ENCODE measurements around the gene RBM42.

RBM42 gene

DNA sequence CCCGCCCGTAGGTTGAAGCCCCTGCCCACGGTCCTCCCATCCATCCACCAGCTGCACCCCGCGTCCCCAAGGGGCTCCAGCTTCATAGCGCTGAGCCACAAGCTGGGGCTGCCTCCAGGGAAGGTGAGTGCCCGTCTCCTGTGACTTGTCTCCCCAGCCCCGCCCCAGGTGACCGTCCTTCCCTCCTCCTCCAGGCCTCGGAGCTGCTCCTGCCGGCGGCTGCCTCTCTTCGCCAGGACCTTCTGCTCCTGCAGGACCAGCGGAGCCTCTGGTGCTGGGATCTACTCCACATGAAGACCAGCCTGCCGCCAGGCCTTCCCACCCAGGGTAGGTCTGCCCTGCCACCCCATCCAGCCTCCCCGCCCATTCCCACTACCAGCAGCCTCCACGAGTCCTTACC is 8.8 kb upstream of the RBM42 start:
- DNase-seq (ENCODE audit: low spot score) = no peak

DNA sequence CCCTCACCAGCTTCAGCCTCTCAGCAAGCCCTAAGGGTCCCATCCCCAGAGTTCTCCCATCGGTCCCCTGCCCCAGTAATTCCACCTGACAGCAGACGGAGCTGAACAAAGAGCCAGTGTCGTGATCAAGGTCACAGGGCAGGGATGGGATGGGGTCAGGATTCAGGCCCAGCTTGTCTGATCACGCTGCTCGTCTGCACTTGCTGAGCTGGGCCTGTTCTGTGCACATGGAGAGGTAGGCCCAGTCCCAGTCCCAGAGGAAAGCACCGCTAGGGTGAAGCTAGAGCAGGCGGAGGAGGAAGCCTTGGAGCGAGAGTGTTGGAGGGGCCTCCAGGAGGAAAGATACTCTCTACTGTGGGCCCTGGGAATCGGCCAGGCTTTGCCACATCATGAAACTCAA is 7.1 kb upstream of the RBM42 start:
- DNase-seq (ENCODE audit: low spot score) = no peak

DNA sequence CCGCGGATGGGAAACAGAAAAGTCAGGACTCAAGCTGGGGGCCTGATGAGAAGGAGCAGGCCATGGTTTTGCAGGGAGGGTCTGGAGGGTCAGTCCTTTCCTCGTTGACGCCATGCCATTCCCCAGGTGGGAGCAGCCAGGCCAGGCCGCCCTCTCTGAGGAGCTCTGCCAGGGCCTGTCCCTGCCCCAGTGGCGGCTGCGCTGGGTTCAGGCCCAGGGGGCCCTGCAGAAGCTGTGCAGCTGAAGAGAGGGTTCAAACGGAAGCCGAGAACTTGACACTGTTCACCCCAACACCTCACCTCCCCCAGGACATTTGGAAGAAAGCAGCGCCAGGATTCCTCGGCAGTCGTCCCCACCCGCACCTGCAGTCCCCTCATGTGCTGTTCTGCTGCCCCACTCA is 6.1 kb upstream of the RBM42 start:
- DNase-seq (ENCODE audit: low spot score) = no peak

GRCh38 chr19:35623327-35624010 is 5.4 kb upstream of the RBM42 start:
- DNase-seq (ENCODE audit: low spot score) = no peak

GRCh38 chr19:35628264-35628564 is 622 bp upstream of the RBM42 start:
- DNase-seq (ENCODE audit: low spot score) = no peak

GRCh38 chr19:35629332-35629633 is 447 bp downstream of the RBM42 start:
- no peak for DNase-seq (ENCODE audit: low spot score)

DNA sequence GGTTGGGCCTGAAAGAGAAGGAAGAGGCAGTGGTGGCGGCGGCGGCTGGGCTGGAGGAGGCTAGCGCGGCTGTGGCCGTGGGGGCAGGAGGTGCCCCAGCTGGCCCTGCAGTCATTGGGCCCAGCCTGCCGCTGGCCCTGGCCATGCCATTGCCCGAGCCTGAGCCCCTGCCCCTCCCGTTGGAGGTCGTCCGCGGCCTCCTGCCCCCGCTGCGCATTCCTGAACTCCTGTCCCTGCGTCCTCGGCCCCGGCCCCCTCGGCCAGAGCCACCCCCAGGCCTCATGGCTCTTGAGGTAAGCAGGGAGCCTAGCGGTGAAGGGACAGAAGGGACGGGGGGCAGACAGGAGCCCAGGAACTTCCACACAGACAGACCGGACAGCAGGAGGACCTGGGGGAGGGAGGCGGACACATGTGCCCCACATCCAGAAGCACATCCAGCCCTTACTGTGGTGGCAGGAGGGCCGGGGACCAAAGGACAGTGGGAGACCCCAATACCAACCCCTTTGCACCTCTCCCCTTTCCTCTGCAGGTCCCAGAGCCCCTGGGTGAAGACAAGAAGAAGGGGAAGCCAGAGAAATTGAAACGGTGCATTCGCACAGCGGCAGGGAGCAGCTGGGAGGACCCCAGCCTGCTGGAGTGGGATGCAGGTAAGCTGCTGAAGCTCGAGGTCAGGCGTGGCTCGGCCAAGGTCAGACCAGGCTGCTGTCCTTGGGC is 5.0 kb downstream of the RBM42 start:
- DNase-seq (ENCODE audit: low spot score) = no peak

DNA sequence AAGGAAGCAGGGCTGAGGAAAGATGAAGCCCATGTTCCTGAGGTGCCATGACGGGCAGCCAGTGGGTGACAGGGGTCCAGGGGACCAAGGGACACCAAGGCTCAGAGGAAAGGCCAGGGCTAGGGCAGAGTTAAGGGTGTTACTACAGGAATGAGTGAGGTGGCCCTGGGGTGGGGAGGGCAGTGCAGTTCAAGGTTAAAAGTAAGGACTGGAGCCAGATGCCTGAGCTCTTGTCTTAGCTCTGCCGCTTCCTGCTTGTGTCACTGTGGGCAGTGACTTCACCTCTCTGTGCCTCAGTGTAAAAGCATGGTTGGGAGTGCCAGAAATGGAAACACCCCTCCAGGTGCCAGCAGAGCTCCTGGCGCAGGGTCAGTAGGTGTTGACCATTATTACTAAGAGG is 7.8 kb downstream of the RBM42 start:
- DNase-seq (ENCODE audit: low spot score) = no peak

GRCh38 chr19:35637165-35637564 is 8.3 kb downstream of the RBM42 start:
- no peak for DNase-seq (ENCODE audit: low spot score)

DNA sequence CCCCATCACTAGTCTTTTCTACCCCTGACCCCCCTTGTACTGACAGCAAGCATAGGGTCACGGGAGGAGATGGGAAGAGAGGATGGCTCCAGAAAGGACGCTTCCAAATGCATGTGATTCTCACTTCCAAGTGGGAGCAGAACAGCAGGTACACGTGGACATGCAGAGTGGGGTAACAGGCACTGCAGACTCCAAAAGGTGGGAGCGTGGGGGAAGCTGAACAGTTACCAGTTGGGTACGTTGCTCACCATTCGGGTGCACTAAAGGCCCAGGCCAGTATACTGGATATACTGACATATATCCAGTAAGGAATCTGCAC is 10.4 kb downstream of the RBM42 start:
- DNase-seq (ENCODE audit: low spot score) = no peak

DNA sequence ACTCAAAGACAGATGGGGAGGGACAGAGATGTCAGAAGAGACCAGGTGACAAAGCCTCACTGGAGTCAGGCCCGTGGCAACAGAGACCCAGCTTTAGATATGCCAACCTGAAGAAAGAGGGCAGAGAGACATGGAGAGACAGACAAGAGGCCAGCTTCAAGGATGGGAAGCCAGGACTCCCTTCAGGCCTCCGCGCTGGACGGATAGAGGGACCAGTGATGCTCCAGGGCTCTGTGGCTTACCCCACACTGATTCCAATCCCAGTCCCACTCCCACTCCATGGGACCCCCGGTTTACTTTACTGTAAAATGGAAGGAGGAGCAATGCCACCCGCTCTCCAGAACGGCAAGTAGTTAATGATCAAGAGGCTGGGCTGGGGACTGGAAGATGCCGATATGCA is 11.0 kb downstream of the RBM42 start:
- DNase-seq (ENCODE audit: low spot score) = no peak

GRCh38 chr19:35641515-35642151 is 12.8 kb downstream of the RBM42 start, which contains the start of gene ETV2:
Gene ETV2 (plus strand): TSS chr19:35641745. CDS start chr19:35642461, 716 bp downstream.
- DNase-seq (ENCODE audit: low spot score) = no peak

DNA sequence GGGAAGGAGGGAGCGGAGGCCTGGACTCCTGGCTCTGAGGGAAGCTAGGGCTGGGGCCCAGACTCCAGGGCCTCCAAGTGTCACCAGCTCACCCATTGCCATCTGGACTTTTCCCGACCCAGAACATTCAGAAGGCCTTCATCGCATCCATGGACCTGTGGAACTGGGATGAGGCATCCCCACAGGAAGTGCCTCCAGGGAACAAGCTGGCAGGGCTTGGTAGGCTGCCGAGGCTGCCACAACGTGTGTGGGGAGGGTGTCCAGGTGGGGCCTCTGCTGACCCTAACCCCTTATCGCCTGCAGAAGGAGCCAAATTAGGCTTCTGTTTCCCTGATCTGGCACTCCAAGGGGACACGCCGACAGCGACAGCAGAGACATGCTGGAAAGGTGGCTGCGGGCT is 13.5 kb downstream of the RBM42 start:
- no peak for DNase-seq (ENCODE audit: low spot score)

- no peak for DNase-seq (ENCODE audit: low spot score)
Observed at GRCh38 chr19:35642798-35643254, 14.0 kb downstream of the RBM42 start.

DNA sequence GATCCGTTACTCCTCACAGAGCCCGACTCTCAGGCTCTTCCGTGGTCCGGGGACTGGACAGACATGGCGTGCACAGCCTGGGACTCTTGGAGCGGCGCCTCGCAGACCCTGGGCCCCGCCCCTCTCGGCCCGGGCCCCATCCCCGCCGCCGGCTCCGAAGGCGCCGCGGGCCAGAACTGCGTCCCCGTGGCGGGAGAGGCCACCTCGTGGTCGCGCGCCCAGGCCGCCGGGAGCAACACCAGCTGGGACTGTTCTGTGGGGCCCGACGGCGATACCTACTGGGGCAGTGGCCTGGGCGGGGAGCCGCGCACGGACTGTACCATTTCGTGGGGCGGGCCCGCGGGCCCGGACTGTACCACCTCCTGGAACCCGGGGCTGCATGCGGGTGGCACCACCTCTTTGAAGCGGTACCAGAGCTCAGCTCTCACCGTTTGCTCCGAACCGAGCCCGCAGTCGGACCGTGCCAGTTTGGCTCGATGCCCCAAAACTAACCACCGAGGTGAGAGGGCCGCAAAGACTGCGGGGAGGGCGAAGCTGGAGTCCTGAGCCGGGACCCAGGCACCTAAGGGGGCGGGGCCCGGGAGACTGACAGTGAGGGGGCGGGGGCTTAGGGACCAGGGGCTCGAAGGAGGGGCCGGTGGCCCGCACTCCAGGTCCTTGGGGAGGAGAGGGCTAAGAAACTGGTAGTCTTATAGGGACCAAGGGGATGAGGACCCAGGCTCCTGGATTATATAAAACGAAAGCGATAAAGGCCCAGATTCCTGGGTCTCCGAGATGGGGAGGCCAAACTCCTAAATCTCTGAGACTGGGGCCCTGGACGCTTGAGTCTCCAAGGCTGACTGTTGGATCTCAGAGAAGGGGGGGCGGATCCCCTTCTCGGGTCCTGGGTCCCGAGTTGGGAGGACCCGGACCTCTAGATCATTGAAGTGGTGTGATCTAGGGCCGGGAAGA is 14.7 kb downstream of the RBM42 start:
- DNase-seq (ENCODE audit: low spot score) = peak; percentile 63

- DNase-seq (ENCODE audit: low spot score) = peak; percentile 97
Observed at GRCh38 chr19:35644206-35644986, 15.6 kb downstream of the RBM42 start.

DNA sequence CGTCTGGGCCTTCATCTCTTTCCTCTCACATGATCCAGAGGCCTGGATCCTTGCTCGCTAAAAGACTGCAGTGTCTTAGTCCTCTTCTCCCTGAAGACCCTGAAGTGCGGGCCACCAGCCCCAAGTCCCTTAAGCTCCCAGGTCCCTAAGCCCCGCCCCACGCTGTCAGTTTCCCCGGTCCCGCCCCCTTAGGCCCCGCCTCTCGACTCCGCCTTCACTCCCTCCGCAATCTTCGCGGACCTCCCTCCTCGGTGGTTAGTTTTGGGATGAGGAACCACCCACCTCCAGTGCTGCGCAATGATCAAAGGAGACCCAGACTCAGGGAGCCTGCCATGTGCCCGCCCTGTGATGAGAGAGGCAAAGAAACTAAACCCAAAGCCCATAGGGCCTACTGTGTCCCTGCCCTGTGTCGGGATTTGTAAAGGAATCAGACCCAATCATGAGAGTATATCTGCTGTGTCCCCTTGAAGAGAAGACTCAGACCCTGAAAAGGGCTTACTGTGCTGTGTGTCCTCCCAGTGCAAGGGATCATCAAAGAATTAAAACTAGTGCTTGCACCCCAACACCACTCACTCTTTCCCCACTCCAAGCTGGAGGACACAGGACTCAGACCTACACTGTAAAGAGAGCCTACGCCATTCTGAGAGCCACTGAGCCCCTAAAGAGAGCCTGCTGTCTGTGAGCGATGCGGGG is 16.3 kb downstream of the RBM42 start:
- DNase-seq (ENCODE audit: low spot score) = peak; percentile 63

- DNase-seq (ENCODE audit: low spot score) = no peak
Observed at GRCh38 chr19:35645680-35646511, 17.1 kb downstream of the RBM42 start.

- peak; percentile 99 for DNase-seq (ENCODE audit: low spot score)
Observed at GRCh38 chr19:35648017-35648961, 19.5 kb downstream of the RBM42 start, which contains the start of gene COX6B1. Gene COX6B1 (plus strand): TSS chr19:35648323. CDS start chr19:35651244, 2,921 bp downstream.
